K562 (cell line): ENCODE results near the gene DDX46. TPM values are rescaled to one million over a fixed set of nuclear protein-coding genes. Genes with fewer than 3 reads are reported as not detected.

Experiments used
- BCL6 ChIP-seq: fragments of 250-450 bp; sonication (Bioruptor Pico); IDR thresholded peaks from 2 replicates; pipeline ENCODE4 v1.4.0; 2020
- HNRNPL ChIP-seq: fragments of 200-400 bp; formaldehyde crosslinking; IDR thresholded peaks from 2 replicates; pipeline ENCODE4 v1.6.1; 2017; ENCODE audit warnings: low read depth, mild to moderate bottlenecking, low read length
- MTF1 ChIP-seq: fragments of 250-450 bp; sonication (Bioruptor Pico); IDR thresholded peaks from 2 replicates; pipeline ENCODE4 v1.9.0; 2021; ENCODE audit warnings: moderate library complexity, mild to moderate bottlenecking, inconsistent platforms, borderline replicate concordance
- POLR3G ChIP-seq: IDR thresholded peaks from 2 replicates; pipeline ENCODE4 v1.6.1; 2011; ENCODE audit not compliant: insufficient read length, insufficient replicate concordance; ENCODE audit errors: extremely low read depth
- polyA plus RNA-seq, 8 experiments: library from polyadenylated mRNA; depleted of rRNA in 4 of 8; stranded (reverse) in 5 of 8; unstranded in 3 of 8; fragments of >200 nt; fragmentation: Nextera tagmentation in 2 of 8; fragmentation: Illumina TruSeq in 1 of 8; extraction: Ambion mirVana in 2 of 8; extraction: Trizol in 1 of 8; gene quantifications; 2 replicates each; pipeline versions ENCODE4 v1.2.1 to v1.2.3, GENCODE V29; 2011 to 2014; ENCODE audit warnings: inconsistent platforms in 1 of 8, missing spikeins in 1 of 8
- total RNA-seq, 7 experiments: library from RNA; depleted of rRNA in 6 of 7; stranded (reverse); fragments of >200 nt in 6 of 7; fragmentation: Illumina TruSeq in 2 of 7; extraction: Trizol in 2 of 7; gene quantifications; 2 replicates each; pipeline versions ENCODE4 v1.2.1 to v1.2.3, GENCODE V29; 2011 to 2021; ENCODE audit warnings: low replicate concordance in 1 of 7
- TF ChIP-seq, protein P1 (sequence below): fragments of 200-600 bp; sonication (generic); IDR thresholded peaks from one replicate; pipeline ENCODE4 v1.6.1; 2012; ENCODE audit warnings: mild to moderate bottlenecking, low read depth, low read length, inconsistent platforms
- TF ChIP-seq, protein P2 (sequence below), 3 experiments: fragments of 200-800 bp in 1 of 3; sonication (Bioruptor generic) in 1 of 3; sonication (generic) in 1 of 3; formaldehyde crosslinking in 1 of 3; IDR thresholded peaks; 2 replicates each; pipeline versions ENCODE4 v1.6.1 to v1.8.0; 2016 to 2022; ENCODE audit warnings: mild to moderate bottlenecking in 2 of 3, missing compliant biosample characterization in 2 of 3, missing genetic modification characterization in 2 of 3, missing genetic modification reagents in 1 of 3
- TF ChIP-seq, protein P3 (sequence below): fragments of 250-450 bp; sonication (Bioruptor Pico); IDR thresholded peaks from 2 replicates; pipeline ENCODE4 v1.8.0; 2022; ENCODE audit warnings: moderate library complexity, mild to moderate bottlenecking, inconsistent platforms
- TF ChIP-seq, protein P4 (sequence below): fragments of 250-450 bp; sonication (Bioruptor Pico); IDR thresholded peaks from 2 replicates; pipeline ENCODE4 v1.5.1; 2021; ENCODE audit warnings: mild to moderate bottlenecking

Gene DDX46
- total and polyA plus RNA-seq, 9 of the 15 experiments (the other 6 are each of a cell fraction or from before 2014, with no cell fraction given), result 26.2 to 99.0 (median 76.4) TPM

DNA sequence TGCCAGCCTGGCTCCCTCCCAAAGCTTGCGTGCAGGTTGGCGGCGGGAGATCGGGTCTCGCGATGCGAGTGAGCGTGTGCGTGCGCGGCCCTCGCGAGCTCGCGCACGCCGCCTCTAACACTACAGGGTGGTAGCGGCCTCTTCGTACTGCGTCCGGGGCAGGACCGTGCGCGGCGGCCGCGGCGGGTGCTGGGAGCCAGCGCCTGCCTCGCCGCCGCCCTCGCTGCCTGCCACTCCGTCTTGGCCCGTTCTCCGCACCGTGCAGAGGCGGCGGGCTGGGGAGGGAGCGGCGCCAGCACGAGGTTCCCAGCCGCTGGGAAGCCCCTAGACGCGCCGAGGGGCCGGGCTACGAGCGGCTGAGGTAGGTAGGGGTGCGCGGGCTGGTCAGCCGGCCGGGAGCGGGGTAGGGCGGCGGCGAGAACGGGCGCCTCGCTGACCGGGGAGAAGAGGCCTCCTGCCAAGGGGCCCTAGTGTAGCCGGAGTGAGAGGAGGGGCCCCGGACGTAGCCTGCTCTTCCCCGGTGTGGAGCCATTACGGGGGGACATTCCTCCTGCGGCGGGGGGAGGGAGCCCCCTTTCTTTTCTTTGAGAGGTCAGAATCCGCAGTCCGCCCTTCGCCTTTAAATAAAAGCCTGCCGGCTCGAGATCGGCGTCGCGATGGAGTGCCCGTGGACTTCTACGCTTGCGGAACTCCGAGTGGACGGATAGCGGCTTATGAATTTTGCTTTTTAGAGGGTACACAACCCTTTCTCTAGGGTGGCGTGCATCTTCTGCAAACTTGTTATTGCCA is 87.5 kb downstream of the DDX46 start, which contains the start of gene C5orf24 (continued):
- TF ChIP-seq, protein P1, sequence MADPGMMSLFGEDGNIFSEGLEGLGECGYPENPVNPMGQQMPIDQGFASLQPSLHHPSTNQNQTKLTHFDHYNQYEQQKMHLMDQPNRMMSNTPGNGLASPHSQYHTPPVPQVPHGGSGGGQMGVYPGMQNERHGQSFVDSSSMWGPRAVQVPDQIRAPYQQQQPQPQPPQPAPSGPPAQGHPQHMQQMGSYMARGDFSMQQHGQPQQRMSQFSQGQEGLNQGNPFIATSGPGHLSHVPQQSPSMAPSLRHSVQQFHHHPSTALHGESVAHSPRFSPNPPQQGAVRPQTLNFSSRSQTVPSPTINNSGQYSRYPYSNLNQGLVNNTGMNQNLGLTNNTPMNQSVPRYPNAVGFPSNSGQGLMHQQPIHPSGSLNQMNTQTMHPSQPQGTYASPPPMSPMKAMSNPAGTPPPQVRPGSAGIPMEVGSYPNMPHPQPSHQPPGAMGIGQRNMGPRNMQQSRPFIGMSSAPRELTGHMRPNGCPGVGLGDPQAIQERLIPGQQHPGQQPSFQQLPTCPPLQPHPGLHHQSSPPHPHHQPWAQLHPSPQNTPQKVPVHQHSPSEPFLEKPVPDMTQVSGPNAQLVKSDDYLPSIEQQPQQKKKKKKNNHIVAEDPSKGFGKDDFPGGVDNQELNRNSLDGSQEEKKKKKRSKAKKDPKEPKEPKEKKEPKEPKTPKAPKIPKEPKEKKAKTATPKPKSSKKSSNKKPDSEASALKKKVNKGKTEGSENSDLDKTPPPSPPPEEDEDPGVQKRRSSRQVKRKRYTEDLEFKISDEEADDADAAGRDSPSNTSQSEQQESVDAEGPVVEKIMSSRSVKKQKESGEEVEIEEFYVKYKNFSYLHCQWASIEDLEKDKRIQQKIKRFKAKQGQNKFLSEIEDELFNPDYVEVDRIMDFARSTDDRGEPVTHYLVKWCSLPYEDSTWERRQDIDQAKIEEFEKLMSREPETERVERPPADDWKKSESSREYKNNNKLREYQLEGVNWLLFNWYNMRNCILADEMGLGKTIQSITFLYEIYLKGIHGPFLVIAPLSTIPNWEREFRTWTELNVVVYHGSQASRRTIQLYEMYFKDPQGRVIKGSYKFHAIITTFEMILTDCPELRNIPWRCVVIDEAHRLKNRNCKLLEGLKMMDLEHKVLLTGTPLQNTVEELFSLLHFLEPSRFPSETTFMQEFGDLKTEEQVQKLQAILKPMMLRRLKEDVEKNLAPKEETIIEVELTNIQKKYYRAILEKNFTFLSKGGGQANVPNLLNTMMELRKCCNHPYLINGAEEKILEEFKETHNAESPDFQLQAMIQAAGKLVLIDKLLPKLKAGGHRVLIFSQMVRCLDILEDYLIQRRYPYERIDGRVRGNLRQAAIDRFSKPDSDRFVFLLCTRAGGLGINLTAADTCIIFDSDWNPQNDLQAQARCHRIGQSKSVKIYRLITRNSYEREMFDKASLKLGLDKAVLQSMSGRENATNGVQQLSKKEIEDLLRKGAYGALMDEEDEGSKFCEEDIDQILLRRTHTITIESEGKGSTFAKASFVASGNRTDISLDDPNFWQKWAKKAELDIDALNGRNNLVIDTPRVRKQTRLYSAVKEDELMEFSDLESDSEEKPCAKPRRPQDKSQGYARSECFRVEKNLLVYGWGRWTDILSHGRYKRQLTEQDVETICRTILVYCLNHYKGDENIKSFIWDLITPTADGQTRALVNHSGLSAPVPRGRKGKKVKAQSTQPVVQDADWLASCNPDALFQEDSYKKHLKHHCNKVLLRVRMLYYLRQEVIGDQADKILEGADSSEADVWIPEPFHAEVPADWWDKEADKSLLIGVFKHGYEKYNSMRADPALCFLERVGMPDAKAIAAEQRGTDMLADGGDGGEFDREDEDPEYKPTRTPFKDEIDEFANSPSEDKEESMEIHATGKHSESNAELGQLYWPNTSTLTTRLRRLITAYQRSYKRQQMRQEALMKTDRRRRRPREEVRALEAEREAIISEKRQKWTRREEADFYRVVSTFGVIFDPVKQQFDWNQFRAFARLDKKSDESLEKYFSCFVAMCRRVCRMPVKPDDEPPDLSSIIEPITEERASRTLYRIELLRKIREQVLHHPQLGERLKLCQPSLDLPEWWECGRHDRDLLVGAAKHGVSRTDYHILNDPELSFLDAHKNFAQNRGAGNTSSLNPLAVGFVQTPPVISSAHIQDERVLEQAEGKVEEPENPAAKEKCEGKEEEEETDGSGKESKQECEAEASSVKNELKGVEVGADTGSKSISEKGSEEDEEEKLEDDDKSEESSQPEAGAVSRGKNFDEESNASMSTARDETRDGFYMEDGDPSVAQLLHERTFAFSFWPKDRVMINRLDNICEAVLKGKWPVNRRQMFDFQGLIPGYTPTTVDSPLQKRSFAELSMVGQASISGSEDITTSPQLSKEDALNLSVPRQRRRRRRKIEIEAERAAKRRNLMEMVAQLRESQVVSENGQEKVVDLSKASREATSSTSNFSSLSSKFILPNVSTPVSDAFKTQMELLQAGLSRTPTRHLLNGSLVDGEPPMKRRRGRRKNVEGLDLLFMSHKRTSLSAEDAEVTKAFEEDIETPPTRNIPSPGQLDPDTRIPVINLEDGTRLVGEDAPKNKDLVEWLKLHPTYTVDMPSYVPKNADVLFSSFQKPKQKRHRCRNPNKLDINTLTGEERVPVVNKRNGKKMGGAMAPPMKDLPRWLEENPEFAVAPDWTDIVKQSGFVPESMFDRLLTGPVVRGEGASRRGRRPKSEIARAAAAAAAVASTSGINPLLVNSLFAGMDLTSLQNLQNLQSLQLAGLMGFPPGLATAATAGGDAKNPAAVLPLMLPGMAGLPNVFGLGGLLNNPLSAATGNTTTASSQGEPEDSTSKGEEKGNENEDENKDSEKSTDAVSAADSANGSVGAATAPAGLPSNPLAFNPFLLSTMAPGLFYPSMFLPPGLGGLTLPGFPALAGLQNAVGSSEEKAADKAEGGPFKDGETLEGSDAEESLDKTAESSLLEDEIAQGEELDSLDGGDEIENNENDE, result no peak
- TF ChIP-seq MTF1 (CRISPR knock-in tag), result no peak
- TF ChIP-seq, protein P2, sequence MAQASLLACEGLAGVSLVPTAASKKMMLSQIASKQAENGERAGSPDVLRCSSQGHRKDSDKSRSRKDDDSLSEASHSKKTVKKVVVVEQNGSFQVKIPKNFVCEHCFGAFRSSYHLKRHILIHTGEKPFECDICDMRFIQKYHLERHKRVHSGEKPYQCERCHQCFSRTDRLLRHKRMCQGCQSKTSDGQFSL (CRISPR knock-in tag; IDR thresholded peaks at IDR 0.05), result no peak
- TF ChIP-seq, protein P2 (tag; IDR thresholded peaks at IDR 0.05), result no peak
- peak; percentile 87 for TF ChIP-seq HNRNPL
- no peak for TF ChIP-seq POLR3G
- TF ChIP-seq, protein P3, sequence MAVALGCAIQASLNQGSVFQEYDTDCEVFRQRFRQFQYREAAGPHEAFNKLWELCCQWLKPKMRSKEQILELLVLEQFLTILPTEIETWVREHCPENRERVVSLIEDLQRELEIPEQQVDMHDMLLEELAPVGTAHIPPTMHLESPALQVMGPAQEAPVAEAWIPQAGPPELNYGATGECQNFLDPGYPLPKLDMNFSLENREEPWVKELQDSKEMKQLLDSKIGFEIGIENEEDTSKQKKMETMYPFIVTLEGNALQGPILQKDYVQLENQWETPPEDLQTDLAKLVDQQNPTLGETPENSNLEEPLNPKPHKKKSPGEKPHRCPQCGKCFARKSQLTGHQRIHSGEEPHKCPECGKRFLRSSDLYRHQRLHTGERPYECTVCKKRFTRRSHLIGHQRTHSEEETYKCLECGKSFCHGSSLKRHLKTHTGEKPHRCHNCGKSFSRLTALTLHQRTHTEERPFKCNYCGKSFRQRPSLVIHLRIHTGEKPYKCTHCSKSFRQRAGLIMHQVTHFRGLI, result no peak
- TF ChIP-seq BCL6, result no peak
- TF ChIP-seq, protein P4, sequence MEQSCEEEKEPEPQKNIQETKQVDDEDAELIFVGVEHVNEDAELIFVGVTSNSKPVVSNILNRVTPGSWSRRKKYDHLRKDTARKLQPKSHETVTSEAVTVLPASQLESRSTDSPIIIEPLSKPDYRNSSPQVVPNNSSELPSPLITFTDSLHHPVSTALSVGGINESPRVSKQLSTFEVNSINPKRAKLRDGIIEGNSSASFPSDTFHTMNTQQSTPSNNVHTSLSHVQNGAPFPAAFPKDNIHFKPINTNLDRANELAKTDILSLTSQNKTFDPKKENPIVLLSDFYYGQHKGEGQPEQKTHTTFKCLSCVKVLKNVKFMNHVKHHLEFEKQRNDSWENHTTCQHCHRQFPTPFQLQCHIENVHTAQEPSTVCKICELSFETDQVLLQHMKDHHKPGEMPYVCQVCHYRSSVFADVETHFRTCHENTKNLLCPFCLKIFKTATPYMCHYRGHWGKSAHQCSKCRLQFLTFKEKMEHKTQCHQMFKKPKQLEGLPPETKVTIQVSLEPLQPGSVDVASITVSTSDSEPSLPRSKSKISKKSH, result no peak
